ENCODE results near the gene PPP6R3. TPM values are rescaled to one million over a fixed set of nuclear protein-coding genes. Genes with fewer than 3 reads are reported as not detected.

The PPP6R3 gene
- total and polyA plus RNA-seq, 2 donors, result 46.8 to 288 TPM

GRCh38 chr11:68651985-68652682 is 191.6 kb downstream of the PPP6R3 start:
- Histone ChIP-seq H3K27ac (ENCODE audit: low read depth) (no peak overlapping the region), H3K36me3 (ENCODE audit: insufficient read depth) (no peaks in the 10 kb centered on the region), H3K4me1 (ENCODE audit: insufficient read depth) (no peaks in the 10 kb centered on the region), H3K4me3 (ENCODE audit: low read depth, low read length) (no peak overlapping the region)
- no peak for DNase-seq (ENCODE audit: extremely low spot score)
- WGBS, result 70% methylated on average over 16 of the region's 16 CpGs

GRCh38 chr11:68652683-68653156 is 192.2 kb downstream of the PPP6R3 start:
- H3K36me3 ChIP-seq (ENCODE audit: insufficient read depth), result no peaks in the 10 kb centered on the region
- DNase-seq (ENCODE audit: extremely low spot score), result no peak
- WGBS, result 86% methylated on average over 12 of the region's 12 CpGs
- H3K4me3 ChIP-seq (ENCODE audit: low read depth, low read length), result no peak overlapping the region
- no peak overlapping the region for H3K27ac ChIP-seq (ENCODE audit: low read depth)
- H3K4me1 ChIP-seq (ENCODE audit: insufficient read depth), result no peaks in the 10 kb centered on the region

- no peak for DNase-seq (ENCODE audit: extremely low spot score)
- H3K4me3 ChIP-seq (ENCODE audit: low read depth, low read length), result no peak overlapping the region
- no peaks in the 10 kb centered on the region for H3K4me1 ChIP-seq (ENCODE audit: insufficient read depth)
- no peak overlapping the region for H3K27ac ChIP-seq (ENCODE audit: low read depth)
- H3K36me3 ChIP-seq (ENCODE audit: insufficient read depth), result no peaks in the 10 kb centered on the region
- 88% methylated on average over 24 of the region's 24 CpGs for WGBS
These were observed 193.2 kb downstream of the PPP6R3 start for GRCh38 chr11:68653486-68654430.

GRCh38 chr11:68654978-68655377 is 194.4 kb downstream of the PPP6R3 start:
- Histone ChIP-seq H3K36me3 (ENCODE audit: insufficient read depth) (no peaks in the 10 kb centered on the region), H3K4me3 (ENCODE audit: low read depth, low read length) (no peak overlapping the region), H3K27ac (ENCODE audit: low read depth) (no peak overlapping the region), H3K4me1 (ENCODE audit: insufficient read depth) (no peaks in the 10 kb centered on the region)
- WGBS, result 93% methylated on average over 8 of the region's 8 CpGs
- DNase-seq (ENCODE audit: extremely low spot score), result no peak

- no peak for DNase-seq (ENCODE audit: extremely low spot score)
- no peaks in the 10 kb centered on the region for H3K4me1 ChIP-seq (ENCODE audit: insufficient read depth)
- H3K27ac ChIP-seq (ENCODE audit: low read depth), result no peak overlapping the region
- 84% methylated on average over 7 of the region's 7 CpGs for WGBS
- no peak overlapping the region for H3K4me3 ChIP-seq (ENCODE audit: low read depth, low read length)
- no peaks in the 10 kb centered on the region for H3K36me3 ChIP-seq (ENCODE audit: insufficient read depth)
These were observed 194.9 kb downstream of the PPP6R3 start for GRCh38 chr11:68655406-68655805.

- no peak overlapping the region for H3K27ac ChIP-seq (ENCODE audit: low read depth)
- no peak for DNase-seq (ENCODE audit: extremely low spot score)
- WGBS, result 78% methylated on average over 8 of the region's 8 CpGs
- H3K4me3 ChIP-seq (ENCODE audit: low read depth, low read length), result no peak overlapping the region
- H3K4me1 ChIP-seq (ENCODE audit: insufficient read depth), result no peaks in the 10 kb centered on the region
- H3K36me3 ChIP-seq (ENCODE audit: insufficient read depth), result no peaks in the 10 kb centered on the region
These were observed 195.3 kb downstream of the PPP6R3 start for GRCh38 chr11:68655806-68656205.

GRCh38 chr11:68657021-68657780 is 196.6 kb downstream of the PPP6R3 start:
- DNase-seq (ENCODE audit: extremely low spot score), result no peak
- 94% methylated on average over 11 of the region's 11 CpGs for WGBS
- H3K27ac ChIP-seq (ENCODE audit: low read depth), result no peak overlapping the region
- no peaks in the 10 kb centered on the region for H3K4me1 ChIP-seq (ENCODE audit: insufficient read depth)
- no peaks in the 10 kb centered on the region for H3K36me3 ChIP-seq (ENCODE audit: insufficient read depth)
- no peak overlapping the region for H3K4me3 ChIP-seq (ENCODE audit: low read depth, low read length)

GRCh38 chr11:68658097-68658496 is 197.5 kb downstream of the PPP6R3 start:
- H3K27ac ChIP-seq (ENCODE audit: low read depth), result no peak overlapping the region
- no peaks in the 10 kb centered on the region for H3K4me1 ChIP-seq (ENCODE audit: insufficient read depth)
- H3K4me3 ChIP-seq (ENCODE audit: low read depth, low read length), result no peak overlapping the region
- DNase-seq (ENCODE audit: extremely low spot score), result no peak
- no peaks in the 10 kb centered on the region for H3K36me3 ChIP-seq (ENCODE audit: insufficient read depth)
- WGBS, result 93% methylated on average over 8 of the region's 8 CpGs

GRCh38 chr11:68658661-68659060 is 198.1 kb downstream of the PPP6R3 start:
- no peak for DNase-seq (ENCODE audit: extremely low spot score)
- H3K27ac ChIP-seq (ENCODE audit: low read depth), result no peak overlapping the region
- 72% methylated on average over 13 of the region's 13 CpGs for WGBS
- H3K4me1 ChIP-seq (ENCODE audit: insufficient read depth), result no peaks in the 10 kb centered on the region
- no peaks in the 10 kb centered on the region for H3K36me3 ChIP-seq (ENCODE audit: insufficient read depth)
- no peak overlapping the region for H3K4me3 ChIP-seq (ENCODE audit: low read depth, low read length)

GRCh38 chr11:68659158-68659921 is 198.8 kb downstream of the PPP6R3 start:
- 44% methylated on average over 22 of the region's 22 CpGs for WGBS
- Histone ChIP-seq H3K4me3 (ENCODE audit: low read depth, low read length) (no peak overlapping the region), H3K36me3 (ENCODE audit: insufficient read depth) (no peaks in the 10 kb centered on the region), H3K4me1 (ENCODE audit: insufficient read depth) (no peaks in the 10 kb centered on the region), H3K27ac (ENCODE audit: low read depth) (no peak overlapping the region)
- DNase-seq (ENCODE audit: extremely low spot score), result peak; percentile 83

- 94% methylated on average over 18 of the region's 18 CpGs for WGBS
- DNase-seq (ENCODE audit: extremely low spot score), result no peak
- Histone ChIP-seq H3K36me3 (ENCODE audit: insufficient read depth) (no peaks in the 10 kb centered on the region), H3K4me1 (ENCODE audit: insufficient read depth) (no peaks in the 10 kb centered on the region), H3K4me3 (ENCODE audit: low read depth, low read length) (no peak overlapping the region), H3K27ac (ENCODE audit: low read depth) (no peak overlapping the region)
These were observed 199.7 kb downstream of the PPP6R3 start for GRCh38 chr11:68660066-68660810.

GRCh38 chr11:68661014-68661413 is 200.5 kb downstream of the PPP6R3 start:
- Histone ChIP-seq H3K4me3 (ENCODE audit: low read depth, low read length) (no peak overlapping the region), H3K27ac (ENCODE audit: low read depth) (no peak overlapping the region), H3K4me1 (ENCODE audit: insufficient read depth) (no peaks in the 10 kb centered on the region), H3K36me3 (ENCODE audit: insufficient read depth) (no peaks in the 10 kb centered on the region)
- WGBS, result 86% methylated on average over 15 of the region's 15 CpGs
- no peak for DNase-seq (ENCODE audit: extremely low spot score)

Measured in urinary bladder (tissue), 4 donors.